ENCODE data around the gene SLC8A3. TPM values are rescaled to one million over a fixed set of nuclear protein-coding genes. Genes with fewer than 3 reads are reported as not detected.

Gene SLC8A3
- total and polyA plus RNA-seq, 2 of the 13 experiments (the other 11 are each of a cell fraction or from before 2014, with no cell fraction given): 0.01 to 0.02 TPM

- TF ChIP-seq KAT2B (IDR thresholded peaks at IDR 0.05; ENCODE audit: borderline replicate concordance, low read depth, low read length): no peak
- no peak for TF ChIP-seq DMAP1 (CRISPR knock-in tag; IDR thresholded peaks at IDR 0.05)
- no peak; the same call in 1 of the 2 replicates for TF ChIP-seq ZNF790 (CRISPR knock-in tag; IDR thresholded peaks at IDR 0.05; ENCODE audit: borderline replicate concordance)
- TF ChIP-seq MED8 (CRISPR knock-in tag; IDR thresholded peaks at IDR 0.05; ENCODE audit: insufficient replicate concordance): no peak
- no peak for TF ChIP-seq HNRNPLL (IDR thresholded peaks at IDR 0.05; ENCODE audit: low read depth, low read length, poor library complexity, severe bottlenecking)
- TF ChIP-seq ATAD3A (CRISPR knock-in tag; IDR thresholded peaks at IDR 0.05): no peak
- no peak for TF ChIP-seq ZSCAN20 (CRISPR knock-in tag; IDR thresholded peaks at IDR 0.05; ENCODE audit: borderline replicate concordance)
- TF ChIP-seq SNAPC2 (CRISPR knock-in tag; IDR thresholded peaks at IDR 0.05): no peak
- no peak for TF ChIP-seq SCMH1 (CRISPR knock-in tag; IDR thresholded peaks at IDR 0.05; ENCODE audit: borderline replicate concordance)
- TF ChIP-seq SIN3B (IDR thresholded peaks at IDR 0.05; ENCODE audit: low read length): no peak
- 0 out of 2 replicates have a peak, but pooled peaks have one; percentile 43 for TF ChIP-seq ZNF773 (CRISPR knock-in tag; IDR thresholded peaks at IDR 0.05; ENCODE audit: borderline replicate concordance)
- TF ChIP-seq ZNF230 (CRISPR knock-in tag; IDR thresholded peaks at IDR 0.05): peak; percentile 47; the same call in 1 of the 2 replicates
- TF ChIP-seq ZNF597 (CRISPR knock-in tag; IDR thresholded peaks at IDR 0.05): no peak
- no peak for TF ChIP-seq BCL3 (CRISPR knock-in tag; IDR thresholded peaks at IDR 0.05)
- TF ChIP-seq CBFB (CRISPR knock-in tag; IDR thresholded peaks at IDR 0.05): no peak
- TF ChIP-seq ZNF792 (CRISPR knock-in tag; IDR thresholded peaks at IDR 0.05): peak; percentile 80
- TF ChIP-seq ZNF354B (CRISPR knock-in tag; IDR thresholded peaks at IDR 0.05): no peak
- no peak for TF ChIP-seq GMEB2 (CRISPR knock-in tag; IDR thresholded peaks at IDR 0.05; ENCODE audit: low read depth)
- no peak for TF ChIP-seq ATRX (CRISPR knock-in tag; IDR thresholded peaks at IDR 0.05; ENCODE audit: borderline replicate concordance)
- TF ChIP-seq, protein P1, sequence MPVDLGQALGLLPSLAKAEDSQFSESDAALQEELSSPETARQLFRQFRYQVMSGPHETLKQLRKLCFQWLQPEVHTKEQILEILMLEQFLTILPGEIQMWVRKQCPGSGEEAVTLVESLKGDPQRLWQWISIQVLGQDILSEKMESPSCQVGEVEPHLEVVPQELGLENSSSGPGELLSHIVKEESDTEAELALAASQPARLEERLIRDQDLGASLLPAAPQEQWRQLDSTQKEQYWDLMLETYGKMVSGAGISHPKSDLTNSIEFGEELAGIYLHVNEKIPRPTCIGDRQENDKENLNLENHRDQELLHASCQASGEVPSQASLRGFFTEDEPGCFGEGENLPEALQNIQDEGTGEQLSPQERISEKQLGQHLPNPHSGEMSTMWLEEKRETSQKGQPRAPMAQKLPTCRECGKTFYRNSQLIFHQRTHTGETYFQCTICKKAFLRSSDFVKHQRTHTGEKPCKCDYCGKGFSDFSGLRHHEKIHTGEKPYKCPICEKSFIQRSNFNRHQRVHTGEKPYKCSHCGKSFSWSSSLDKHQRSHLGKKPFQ (CRISPR knock-in tag; IDR thresholded peaks at IDR 0.05; ENCODE audit: insufficient replicate concordance): no peak
- no peak for TF ChIP-seq ZNF749 (CRISPR knock-in tag; IDR thresholded peaks at IDR 0.05; ENCODE audit: borderline replicate concordance)
- peak; percentile 36; the same call in 1 of the 2 replicates for TF ChIP-seq RARA (CRISPR knock-in tag; IDR thresholded peaks at IDR 0.05)
- TF ChIP-seq SRY (CRISPR knock-in tag; IDR thresholded peaks at IDR 0.05): peak; percentile 37; the same call in 1 of the 2 replicates
- TF ChIP-seq CSRNP1 (CRISPR knock-in tag; IDR thresholded peaks at IDR 0.05): no peak
- TF ChIP-seq TEAD2 (CRISPR knock-in tag; IDR thresholded peaks at IDR 0.05): no peak
- TF ChIP-seq ZNF441 (CRISPR knock-in tag; IDR thresholded peaks at IDR 0.05; ENCODE audit: borderline replicate concordance): peak; percentile 76
Observed at GRCh38 chr14:70052990-70053389, 135.8 kb downstream of the SLC8A3 start (continued).
